ENCODE measurements around the gene GPBAR1. TPM values are rescaled to one million over a fixed set of nuclear protein-coding genes. Genes with fewer than 3 reads are reported as not detected.

The GPBAR1 gene
- total and polyA plus RNA-seq, 2 of the 8 experiments (the other 6 are each of a cell fraction or from before 2014, with no cell fraction given) = 0.32 to 0.59 TPM

GRCh38 chr2:218278531-218279360, 17.9 kb downstream of the GPBAR1 start (continued):
- TF ChIP-seq CTCF (IDR thresholded peaks at IDR 0.05; ENCODE audit: control extremely low read depth in 1 of 3, insufficient read depth in 1 of 3, low read depth in 1 of 3, low read length in 3 of 3) (no peak), SIN3A (conservative IDR thresholded peaks at IDR 0.05 in 1 of 2, IDR thresholded peaks at IDR 0.05 in 1 of 2; ENCODE audit: low read depth in 1 of 2, low read length in 2 of 2) (no peak), CHD1 (IDR thresholded peaks at IDR 0.05; ENCODE audit: low read depth, low read length) (no peak), JUN (IDR thresholded peaks at IDR 0.05; ENCODE audit: low read depth, low read length) (no peak), NRF1 (IDR thresholded peaks at IDR 0.05; ENCODE audit: low read depth, low read length) (no peak), CHD7 (IDR thresholded peaks at IDR 0.05; ENCODE audit: insufficient replicate concordance, low read length) (no peak), SP1 (IDR thresholded peaks at IDR 0.05; ENCODE audit: low read depth, low read length) (no peak)
